K562 (cell line): ENCODE results near the gene DPY30.

Experiments used
- POLR2AphosphoS2 ChIP-seq: IDR thresholded peaks from 2 replicates; pipeline ENCODE4 v1.6.1; 2012; ENCODE audit warnings: low read length, improper control_type of control experiment
- YY1 ChIP-seq, 3 experiments: IDR thresholded peaks; 2 replicates each; pipeline ENCODE4 v1.6.1; 2011; ENCODE audit warnings: low read length in 2 of 3, mild to moderate bottlenecking in 2 of 3, moderate library complexity in 2 of 3, borderline replicate concordance in 1 of 3, control low read depth in 1 of 3, low read depth in 1 of 3; ENCODE audit not compliant: insufficient read depth in 3 of 3, insufficient replicate concordance in 2 of 3, control insufficient read depth in 1 of 3, insufficient read length in 1 of 3; ENCODE audit errors: extremely low read depth in 1 of 3

DNA sequence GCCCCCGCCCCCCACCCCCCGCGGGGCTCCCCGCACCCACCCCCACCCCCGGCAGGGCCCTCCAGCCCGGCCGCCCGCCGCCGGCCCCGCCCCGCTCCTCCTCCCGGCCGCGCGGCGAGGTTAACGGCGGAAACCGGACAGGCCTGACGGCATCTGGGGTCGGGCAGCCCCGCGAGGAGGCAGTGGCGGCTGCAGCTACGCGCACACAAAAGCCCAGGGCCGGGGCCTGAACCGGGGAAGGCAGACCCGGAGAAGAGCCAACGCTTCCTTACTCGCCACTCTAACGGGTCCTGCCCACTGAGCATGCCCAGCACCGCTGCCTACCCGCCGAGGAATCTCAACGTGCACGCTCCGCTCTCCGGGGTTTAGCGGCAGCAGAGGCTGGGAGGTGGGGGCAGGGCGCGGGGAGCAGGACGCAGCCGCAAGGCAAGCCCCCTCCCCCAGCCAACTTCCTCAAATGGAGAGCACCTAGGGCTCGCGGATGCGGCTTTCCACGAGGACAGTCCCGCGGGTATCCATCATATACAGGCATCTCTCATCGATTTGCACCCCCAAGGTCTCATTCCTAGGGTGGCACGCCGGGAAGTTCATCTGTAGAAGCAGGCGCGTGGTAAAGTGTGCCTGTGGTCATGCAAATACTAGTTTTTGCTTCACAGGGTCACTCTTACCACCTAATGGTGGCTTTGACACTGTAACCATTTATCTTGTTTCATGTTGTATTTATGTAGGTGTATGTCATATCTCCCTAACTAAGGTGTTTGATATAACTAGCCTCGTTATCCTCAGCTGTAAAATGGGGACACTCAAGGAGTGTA lies 28.7 kb downstream of the DPY30 start, which contains the start of gene MEMO1:
- TF ChIP-seq POLR2AphosphoS2 (peak; percentile 90), YY1 (IDR thresholded peaks at IDR 0.05; ENCODE audit: borderline replicate concordance in 1 of 3, control insufficient read depth in 1 of 3, extremely low read depth in 1 of 3, insufficient read depth in 3 of 3, insufficient read length in 1 of 3, insufficient replicate concordance in 2 of 3, low read depth in 1 of 3, low read length in 2 of 3) (peak in 2 of 3 experiments; percentile 74 to 79)
